HEK293T (cell line): Measurements from ENCODE around the gene CD247.
"Not testable (repeated sequence)": the region's sequence is repeated elsewhere in the genome, so short reads cannot be mapped to it uniquely, and the experiment has no call there.

Experiments
- CTCF ChIA-PET: fragments of 350-600 bp; formaldehyde crosslinking; extraction: SDS; loops from one replicate; lab custom pipeline; 2021; ENCODE audit warnings: antibody characterized with exemption, inconsistent platforms; lab: Yijun Ruan, JAX
- POLR2A ChIA-PET: fragments of 350-600 bp; formaldehyde crosslinking; extraction: SDS; loops from one replicate; lab custom pipeline; 2020; ENCODE audit warnings: antibody characterized with exemption, inconsistent platforms; lab: Yijun Ruan, JAX
- DNase-seq: peaks from one replicate; pipeline ENCODE4 v3.0.0; 2012; ENCODE audit warnings: mixed read lengths; ENCODE audit errors: extremely low spot score
- ARNT ChIP-seq: fragments of 450-650 bp; IDR thresholded peaks from 2 replicates; pipeline ENCODE4 v1.6.1; 2017; ENCODE audit warnings: mild to moderate bottlenecking
- BHLHE40 ChIP-seq: fragments of 450-650 bp; IDR thresholded peaks from 2 replicates; pipeline ENCODE4 v1.6.1; 2016; ENCODE audit warnings: mild to moderate bottlenecking, moderate library complexity, borderline replicate concordance
- CTBP1 ChIP-seq: fragments of 450-650 bp; IDR thresholded peaks from 2 replicates; pipeline ENCODE4 v1.6.1; 2016; ENCODE audit warnings: borderline replicate concordance
- ELF4 ChIP-seq: fragments of 450-650 bp; IDR thresholded peaks from 2 replicates; pipeline ENCODE4 v1.6.1; 2017; ENCODE audit warnings: antibody characterized with exemption
- FOXA1 ChIP-seq: fragments of 450-650 bp; IDR thresholded peaks from 2 replicates; pipeline ENCODE4 v1.6.1; 2016; ENCODE audit warnings: mild to moderate bottlenecking
- FOXK2 ChIP-seq: fragments of 450-650 bp; IDR thresholded peaks from 2 replicates; pipeline ENCODE4 v1.6.1; 2016; ENCODE audit warnings: mild to moderate bottlenecking
- FOXM1 ChIP-seq: fragments of 450-650 bp; IDR thresholded peaks from 2 replicates; pipeline ENCODE4 v1.6.1; 2017; ENCODE audit warnings: mild to moderate bottlenecking, borderline replicate concordance
- HDGF ChIP-seq: fragments of 450-650 bp; IDR thresholded peaks from 2 replicates; pipeline ENCODE4 v1.6.1; 2017; ENCODE audit warnings: antibody characterized with exemption, borderline replicate concordance
- L3MBTL2 ChIP-seq: fragments of 450-650 bp; conservative IDR thresholded peaks from 2 replicates; pipeline ENCODE4 v1.6.1; 2016; ENCODE audit warnings: mild to moderate bottlenecking
- LEF1 ChIP-seq: fragments of 450-650 bp; IDR thresholded peaks from 2 replicates; pipeline ENCODE4 v1.6.1; 2017; ENCODE audit warnings: mild to moderate bottlenecking, borderline replicate concordance
- NFRKB ChIP-seq: fragments of 450-650 bp; IDR thresholded peaks from 2 replicates; pipeline ENCODE4 v1.6.1; 2016; ENCODE audit warnings: mild to moderate bottlenecking, moderate library complexity
- SP1 ChIP-seq: fragments of 450-650 bp; IDR thresholded peaks from 2 replicates; pipeline ENCODE4 v1.6.1; 2017
- SUZ12 ChIP-seq: fragments of 450-650 bp; IDR thresholded peaks from 2 replicates; pipeline ENCODE4 v1.6.1; 2016; ENCODE audit warnings: mild to moderate bottlenecking
- TARDBP ChIP-seq: fragments of 450-650 bp; IDR thresholded peaks from 2 replicates; pipeline ENCODE4 v1.6.1; 2016
- ZNF384 ChIP-seq: fragments of 450-650 bp; IDR thresholded peaks from 2 replicates; pipeline ENCODE4 v1.6.1; 2016
- TF ChIP-seq, protein P1 (sequence below): fragments of 450-650 bp; IDR thresholded peaks from 2 replicates; pipeline ENCODE4 v1.6.1; 2016

Gene CD247

DNA sequence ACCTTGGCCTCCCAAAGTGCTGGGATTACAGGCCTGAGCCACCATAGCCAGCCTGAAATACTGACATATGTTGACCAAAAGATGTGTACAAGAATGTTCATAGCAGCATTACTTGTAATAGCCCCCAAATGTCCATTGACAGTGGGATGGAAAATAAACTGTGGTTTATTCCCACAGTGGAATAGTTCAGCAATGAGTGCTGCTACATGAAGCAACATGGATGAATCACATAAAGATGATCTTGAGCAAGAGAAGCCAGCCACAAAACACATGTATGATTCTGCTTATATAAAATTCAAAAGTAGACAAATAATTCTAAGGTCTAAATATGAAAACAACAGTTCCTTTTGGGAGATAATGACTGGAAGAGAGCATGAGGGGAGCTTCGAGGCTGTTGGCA is 44.4 kb upstream of the CD247 start:
- DNase-seq = no peak
- CTCF ChIA-PET = interaction anchor here (0.6 to 2.0 kb wide), 2 partner anchors 9 to 96 kb away, joined by 6 to 7 read pairs; partner anchors contain the start of gene CREG1
- TF ChIP-seq ZNF384 = no peak
- no peak for TF ChIP-seq FOXA1
- no peak for TF ChIP-seq ARNT
- no peak for TF ChIP-seq L3MBTL2
- no peak for TF ChIP-seq SP1
- TF ChIP-seq, protein P1, sequence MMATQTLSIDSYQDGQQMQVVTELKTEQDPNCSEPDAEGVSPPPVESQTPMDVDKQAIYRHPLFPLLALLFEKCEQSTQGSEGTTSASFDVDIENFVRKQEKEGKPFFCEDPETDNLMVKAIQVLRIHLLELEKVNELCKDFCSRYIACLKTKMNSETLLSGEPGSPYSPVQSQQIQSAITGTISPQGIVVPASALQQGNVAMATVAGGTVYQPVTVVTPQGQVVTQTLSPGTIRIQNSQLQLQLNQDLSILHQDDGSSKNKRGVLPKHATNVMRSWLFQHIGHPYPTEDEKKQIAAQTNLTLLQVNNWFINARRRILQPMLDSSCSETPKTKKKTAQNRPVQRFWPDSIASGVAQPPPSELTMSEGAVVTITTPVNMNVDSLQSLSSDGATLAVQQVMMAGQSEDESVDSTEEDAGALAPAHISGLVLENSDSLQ = no peak
- TF ChIP-seq TARDBP = no peak
- TF ChIP-seq ELF4 = no peak
- TF ChIP-seq LEF1 = no peak
- TF ChIP-seq SUZ12 = no peak
- POLR2A ChIA-PET = interaction anchor here (0.6 to 0.9 kb wide), 2 partner anchors 9 to 30 kb away, joined by 3 to 4 read pairs; partner anchors contain the start of gene CREG1

DNA sequence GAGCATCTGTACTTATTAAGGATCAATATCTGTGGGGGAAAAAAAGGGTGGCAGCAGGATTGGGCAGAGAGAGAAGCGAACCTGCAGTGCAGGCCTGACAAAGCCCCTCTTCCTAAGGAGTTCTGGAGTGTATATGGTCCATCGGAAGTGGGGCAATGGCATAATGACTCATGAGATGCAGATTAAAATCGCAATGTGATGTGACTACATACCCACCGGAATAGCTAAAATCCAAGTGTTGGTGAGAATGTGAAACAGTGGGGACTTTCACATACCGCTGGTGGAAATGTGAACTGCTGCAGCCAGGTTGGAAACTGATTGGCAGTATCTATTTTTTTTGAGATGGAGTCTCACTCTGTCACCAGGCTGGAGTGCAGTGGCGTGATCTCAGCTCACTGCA is 43.4 kb upstream of the CD247 start:
- TF ChIP-seq BHLHE40 (no peak), ARNT (no peak), ZNF384 (no peak), FOXA1 (no peak)
- ChIA-PET CTCF (no interaction called here), POLR2A (no interaction called here)
- DNase-seq = no peak

GRCh38 chr1:167555971-167556714 is 37.8 kb upstream of the CD247 start:
- ChIA-PET POLR2A (interaction anchor here (1.0 kb wide), 1 partner anchor 9 kb away, joined by 4 read pairs; no protein-coding TSS in a partner anchor), CTCF (interaction anchor here (0.5 to 1.3 kb wide), 7 partner anchors 15 to 680 kb away, joined by 3 to 10 read pairs (median 4); no protein-coding TSS in a partner anchor)
- DNase-seq = peak; percentile 75
- TF ChIP-seq HDGF (no peak), TARDBP (no peak), BHLHE40 (no peak), ELF4 (no peak), FOXK2 (no peak), ARNT (no peak), NFRKB (no peak), SP1 (no peak), SUZ12 (no peak), FOXM1 (no peak), L3MBTL2 (no peak), ZNF384 (no peak), FOXA1 (no peak), CTBP1 (no peak), LEF1 (no peak)
- TF ChIP-seq, protein P1 = no peak

- POLR2A ChIA-PET, DNase-seq: not testable (repeated sequence)
- CTCF ChIA-PET = interaction anchor here (1.0 to 1.3 kb wide), 3 partner anchors 34 to 288 kb away, joined by 3 to 5 read pairs (median 4); no protein-coding TSS in a partner anchor
Observed at GRCh38 chr1:167555072-167555471, 36.7 kb upstream of the CD247 start.

GRCh38 chr1:167554028-167554779 is 35.9 kb upstream of the CD247 start:
- no peak for DNase-seq
- no peak for TF ChIP-seq ARNT
- no peak for TF ChIP-seq LEF1
- TF ChIP-seq L3MBTL2 = 0 out of 2 replicates have a peak, but pooled peaks have one; percentile 33
- no peak for TF ChIP-seq BHLHE40
- TF ChIP-seq TARDBP = no peak
- TF ChIP-seq ZNF384 = no peak
- ChIA-PET POLR2A (interaction anchor here (0.5 to 2.3 kb wide), 28 partner anchors 9 to 286 kb away, joined by 3 to 16 read pairs (median 4); no protein-coding TSS in a partner anchor), CTCF (interaction anchor here (0.7 to 1.4 kb wide), 5 partner anchors 10 to 148 kb away, joined by 3 to 7 read pairs (median 3); no protein-coding TSS in a partner anchor)

DNA sequence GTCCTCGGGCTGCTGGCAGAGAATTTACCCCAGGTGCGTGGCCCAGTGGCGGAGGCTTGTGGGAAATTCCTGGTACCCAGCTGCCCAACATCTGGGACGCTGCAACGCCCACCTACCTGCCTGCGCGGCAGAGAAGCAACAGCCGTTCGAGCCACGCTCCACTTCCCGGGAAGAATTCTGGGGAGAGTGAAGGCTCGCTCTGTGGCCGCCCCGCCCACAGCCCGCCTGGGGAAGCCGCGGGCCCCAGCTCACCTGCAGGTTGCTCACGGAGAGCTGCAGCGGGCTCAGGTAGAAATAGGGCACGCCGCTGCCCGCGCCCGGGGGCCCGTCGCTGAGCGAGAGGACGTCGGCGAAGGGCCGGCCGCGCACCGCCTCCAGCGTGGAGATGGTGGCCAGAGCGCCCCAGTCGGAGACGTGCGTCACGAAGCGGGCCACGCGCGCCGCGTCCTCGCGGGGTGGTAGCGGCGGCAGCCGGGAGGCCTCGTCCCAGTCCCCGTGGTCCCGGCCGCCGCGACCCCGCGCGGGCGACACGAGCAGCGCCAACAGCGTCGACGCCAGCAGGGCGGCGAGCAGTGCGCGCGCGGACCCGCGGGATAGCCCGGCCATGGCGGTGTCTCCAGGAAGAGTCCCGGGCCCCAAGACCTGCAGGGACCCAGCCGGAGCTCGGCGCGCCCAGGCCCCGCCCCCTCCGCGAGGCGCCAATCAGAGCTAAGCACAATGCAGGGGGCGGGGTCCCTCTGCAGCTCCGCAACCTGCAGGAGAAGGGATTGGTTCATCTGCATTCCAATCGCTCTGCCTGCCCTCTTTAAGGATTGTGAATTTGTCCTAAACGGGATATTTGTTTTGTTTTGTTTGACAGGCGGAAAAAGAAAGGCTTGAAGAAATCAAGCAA is 35.1 kb upstream of the CD247 start, which contains the start of gene CREG1:
CREG1 (minus strand) TSS at position 627 of the 892 bp plus-strand sequence.
- DNase-seq = peak; percentile 98

More for the DNA sequence above, 35.1 kb upstream of the CD247 start, which contains the start of gene CREG1:
- ChIA-PET CTCF (interaction anchor here (0.7 to 3.0 kb wide), 7 partner anchors 10 to 494 kb away, joined by 3 to 11 read pairs (median 3); no protein-coding TSS in a partner anchor), POLR2A (interaction anchor here (0.5 to 2.3 kb wide), 28 partner anchors 8 to 286 kb away, joined by 3 to 16 read pairs (median 4); no protein-coding TSS in a partner anchor)
- TF ChIP-seq SP1 (no peak), L3MBTL2 (peak; percentile 43; the same call in 1 of the 2 replicates), NFRKB (no peak), LEF1 (peak; percentile 70; the same call in 1 of the 2 replicates)
- TF ChIP-seq, protein P1 = peak; percentile 83
